Endometrial microvascular endothelial cells (primary cell): ENCODE measurements around the gene TNKS2. TPM values are rescaled to one million over a fixed set of nuclear protein-coding genes. Genes with fewer than 3 reads are reported as not detected.
"Not testable (repeated sequence)": the region's sequence is repeated elsewhere in the genome, so short reads cannot be mapped to it uniquely, and the experiment has no call there.

Experiments used
- in situ Hi-C: cut with HindIII; loops from 2 replicates; pipeline ENCODE4 v1.10.0; 2017; ENCODE audit warnings: low sequenced_read_pairs, low pct_unique_long_range_greater_than_20kb; ENCODE audit errors: inconsistent ontology term
- total RNA-seq: library from RNA; depleted of rRNA; stranded (reverse); fragments of >200 nt; gene quantifications from one replicate; pipeline ENCODE4 v1.2.3, GENCODE V29; 2015; ENCODE audit errors: inconsistent ontology term

The TNKS2 gene
- total RNA-seq, 1 donor from 2014 or later, result 28.4 TPM

- in situ Hi-C loops, result no loop called here
These were observed 10.4 kb upstream of the TNKS2 start for GRCh38 chr10:91787810-91788209.

GRCh38 chr10:91788527-91788926 lies 9.7 kb upstream of the TNKS2 start:
- in situ Hi-C loops, result no loop called here

- in situ Hi-C loops, result no loop called here
These were observed 1.7 kb upstream of the TNKS2 start for GRCh38 chr10:91796331-91797047.

GRCh38 chr10:91797048-91797690 lies 1.1 kb upstream of the TNKS2 start:
- in situ Hi-C loops, result no loop called here

GRCh38 chr10:91798649-91799611 lies 704 bp downstream of the TNKS2 start:
- in situ Hi-C loops, result no loop called here

GRCh38 chr10:91799612-91799975 lies 1.4 kb downstream of the TNKS2 start:
- in situ Hi-C loops, result no loop called here

GRCh38 chr10:91800182-91800581 lies 2.0 kb downstream of the TNKS2 start:
- in situ Hi-C loops, result no loop called here

- in situ Hi-C loops, result no loop called here
These were observed 2.5 kb downstream of the TNKS2 start for GRCh38 chr10:91800756-91801155.

- in situ Hi-C loops, result no loop called here
These were observed 5.3 kb downstream of the TNKS2 start for GRCh38 chr10:91803386-91804125.

GRCh38 chr10:91804126-91804510 lies 5.9 kb downstream of the TNKS2 start:
- in situ Hi-C loops, result no loop called here

GRCh38 chr10:91805110-91805838 lies 7.0 kb downstream of the TNKS2 start:
- in situ Hi-C loops, result no loop called here

- in situ Hi-C loops, result not testable (repeated sequence)
These were observed 9.0 kb downstream of the TNKS2 start for GRCh38 chr10:91807264-91807663.

- in situ Hi-C loops, result no loop called here
These were observed 15.0 kb downstream of the TNKS2 start for GRCh38 chr10:91813251-91813650.

- in situ Hi-C loops, result no loop called here
These were observed 18.8 kb downstream of the TNKS2 start for GRCh38 chr10:91816981-91817380.

- in situ Hi-C loops, result no loop called here
These were observed 21.9 kb downstream of the TNKS2 start for GRCh38 chr10:91820144-91820543.

GRCh38 chr10:91824076-91824475 lies 25.9 kb downstream of the TNKS2 start:
- in situ Hi-C loops, result no loop called here

GRCh38 chr10:91829268-91829667 lies 31.0 kb downstream of the TNKS2 start:
- in situ Hi-C loops, result no loop called here

- in situ Hi-C loops, result no loop called here
These were observed 40.0 kb downstream of the TNKS2 start for GRCh38 chr10:91838199-91838598.
